ENCODE data around the gene RNU5D-1.
A peak's percentile ranks its signal among the peaks of the same experiment; 100 is the strongest.
"Not testable (repeated sequence)": the region's sequence is repeated elsewhere in the genome, so short reads cannot be mapped to it uniquely, and the experiment has no call there.

Gene RNU5D-1

DNA sequence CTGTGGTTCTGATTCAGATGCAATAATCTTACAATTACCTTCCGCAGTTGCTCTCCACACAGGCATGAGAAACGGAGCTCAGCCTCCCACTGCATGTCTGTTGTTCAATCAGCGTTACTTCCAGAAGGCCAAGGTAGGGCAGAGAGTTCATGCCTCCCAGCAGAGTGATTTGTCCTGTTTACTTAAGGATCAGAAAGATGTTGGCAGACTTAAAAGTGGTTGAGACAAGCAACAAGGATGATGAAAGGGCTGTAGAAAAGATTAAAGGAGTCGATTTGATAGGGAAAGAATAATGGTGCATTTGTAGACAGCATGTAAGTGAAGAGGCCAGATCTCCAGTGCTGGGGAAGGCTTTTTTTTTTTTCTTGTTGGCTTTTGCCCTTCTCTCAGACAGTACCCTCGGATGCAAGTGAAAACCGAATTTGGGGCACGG is 29.8 kb downstream of the RNU5D-1 start:
- DNase-seq: no peak

DNA sequence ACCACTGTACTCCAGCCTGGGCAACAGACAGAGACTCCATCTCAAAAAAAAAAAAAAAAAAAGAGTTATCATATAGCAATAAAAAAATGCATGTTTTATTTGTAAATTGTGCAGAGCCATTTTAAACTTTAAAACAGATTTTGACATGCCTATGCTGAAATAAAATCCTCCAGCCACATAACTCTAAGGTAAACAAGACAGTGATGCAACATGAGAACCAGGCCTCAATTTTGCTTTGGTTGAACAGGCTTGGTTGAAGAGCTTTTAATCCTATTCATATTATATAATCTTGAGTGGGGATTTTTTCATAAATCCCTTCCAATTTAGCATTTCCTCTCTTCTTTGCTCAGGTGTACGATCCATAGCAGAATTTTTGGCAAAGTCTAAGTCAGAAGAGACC is 30.4 kb downstream of the RNU5D-1 start:
- DNase-seq: no peak

DNA sequence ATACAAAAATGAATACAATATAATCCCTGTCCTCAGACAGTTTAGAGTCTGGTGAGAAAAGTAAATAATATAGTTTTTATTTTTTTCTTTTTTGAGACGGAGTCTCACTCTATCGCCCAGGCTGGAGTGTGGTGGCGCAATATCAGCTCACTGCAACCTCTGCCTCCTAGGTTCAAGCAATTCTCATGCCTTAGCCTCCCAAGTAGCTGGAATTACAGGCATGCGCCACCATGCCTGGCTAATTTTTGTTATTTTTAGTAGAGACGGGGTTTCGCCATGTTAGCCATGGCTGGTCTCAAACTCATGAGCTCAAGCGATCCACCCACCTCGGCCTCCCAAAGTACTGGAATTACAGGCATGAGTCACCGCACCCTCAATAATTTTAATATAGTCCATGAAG is 31.6 kb downstream of the RNU5D-1 start:
- not testable (repeated sequence) for DNase-seq

DNA sequence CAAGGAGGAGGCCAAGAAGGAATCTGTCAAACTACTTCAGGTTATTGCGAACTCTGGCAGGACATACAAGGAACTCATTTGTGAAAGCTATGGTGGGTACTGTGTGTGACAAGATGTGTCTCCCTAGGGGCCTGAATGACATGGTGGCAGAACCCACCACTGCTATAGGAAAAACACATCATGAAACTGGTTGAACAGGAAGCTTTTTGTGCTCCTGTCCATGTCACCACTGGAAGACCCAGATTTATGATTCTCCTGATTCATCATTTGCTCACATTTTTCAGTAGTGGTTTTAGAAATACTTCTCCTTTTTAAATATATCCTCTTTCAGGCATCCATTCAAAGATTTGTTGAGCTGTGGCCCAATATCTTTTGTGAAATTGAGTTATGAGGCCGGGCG is 32.8 kb downstream of the RNU5D-1 start:
- DNase-seq: no peak

DNA sequence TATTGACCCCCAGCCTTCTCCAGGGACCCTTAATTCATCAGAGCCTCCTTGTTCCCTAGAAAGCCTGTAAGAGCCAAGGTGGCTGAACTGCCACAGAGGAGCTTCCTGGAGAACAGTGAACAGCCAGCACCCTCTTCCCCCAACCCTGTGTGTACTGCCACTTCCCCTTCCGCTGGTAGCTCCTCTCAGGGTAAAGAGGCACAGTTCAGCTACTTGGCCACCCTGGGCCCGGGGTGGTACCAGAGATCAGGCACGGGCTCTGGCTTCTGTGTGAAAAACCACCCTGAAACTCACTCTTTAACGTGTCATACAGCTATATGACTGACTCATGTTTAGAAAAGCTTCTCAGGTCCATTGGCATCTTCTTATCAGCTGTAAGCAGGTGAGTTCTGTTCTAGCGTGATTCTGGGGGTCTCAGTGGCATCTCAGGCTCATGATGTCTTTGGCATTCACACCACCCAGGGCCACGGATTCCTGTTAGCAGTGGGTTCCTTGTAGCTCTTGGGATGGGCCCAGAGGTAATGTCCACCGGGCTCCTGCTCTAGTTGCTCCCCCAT is 34.1 kb downstream of the RNU5D-1 start:
- peak in 1 of 56 donors; percentile 10 for DNase-seq

DNA sequence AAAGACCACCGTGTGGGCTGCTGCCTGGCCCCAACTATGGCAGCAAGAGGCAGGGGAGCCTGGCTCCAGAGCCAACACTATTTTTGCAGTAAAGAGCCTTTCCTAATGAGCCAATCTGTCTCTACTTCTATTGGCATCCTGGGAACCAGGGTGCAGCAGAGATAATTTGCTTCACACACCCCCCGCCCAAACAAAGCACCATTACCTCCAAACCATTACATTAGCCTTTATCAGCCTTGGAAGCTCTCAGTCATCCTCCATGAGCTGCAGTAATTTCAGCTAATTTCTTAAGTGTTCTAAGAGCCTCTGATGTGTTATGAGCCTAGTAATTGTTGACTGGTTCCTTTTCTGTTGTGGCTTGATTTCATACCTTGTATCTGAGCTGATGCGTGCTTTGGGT is 34.9 kb downstream of the RNU5D-1 start:
- DNase-seq: no peak

DNA sequence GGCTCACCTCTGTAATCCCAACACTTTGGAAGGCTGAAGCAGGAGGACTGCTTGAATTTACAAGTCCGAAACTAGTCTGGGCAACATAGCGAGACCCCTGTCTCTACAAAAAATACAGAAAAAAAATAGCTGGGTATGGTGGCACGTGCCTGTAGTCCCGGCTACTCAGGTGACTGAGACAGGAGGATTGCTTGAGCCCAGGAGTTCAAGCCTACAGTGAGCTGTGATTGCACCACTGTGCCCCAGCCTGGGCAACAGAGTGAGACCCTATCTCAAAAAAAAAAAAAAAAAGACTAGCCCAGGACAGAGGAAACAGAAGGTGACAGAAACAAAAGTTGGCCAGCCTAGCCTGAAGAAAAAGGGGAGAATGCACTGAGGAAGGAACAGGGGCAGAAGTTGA is 35.3 kb downstream of the RNU5D-1 start:
- no peak for DNase-seq

DNA sequence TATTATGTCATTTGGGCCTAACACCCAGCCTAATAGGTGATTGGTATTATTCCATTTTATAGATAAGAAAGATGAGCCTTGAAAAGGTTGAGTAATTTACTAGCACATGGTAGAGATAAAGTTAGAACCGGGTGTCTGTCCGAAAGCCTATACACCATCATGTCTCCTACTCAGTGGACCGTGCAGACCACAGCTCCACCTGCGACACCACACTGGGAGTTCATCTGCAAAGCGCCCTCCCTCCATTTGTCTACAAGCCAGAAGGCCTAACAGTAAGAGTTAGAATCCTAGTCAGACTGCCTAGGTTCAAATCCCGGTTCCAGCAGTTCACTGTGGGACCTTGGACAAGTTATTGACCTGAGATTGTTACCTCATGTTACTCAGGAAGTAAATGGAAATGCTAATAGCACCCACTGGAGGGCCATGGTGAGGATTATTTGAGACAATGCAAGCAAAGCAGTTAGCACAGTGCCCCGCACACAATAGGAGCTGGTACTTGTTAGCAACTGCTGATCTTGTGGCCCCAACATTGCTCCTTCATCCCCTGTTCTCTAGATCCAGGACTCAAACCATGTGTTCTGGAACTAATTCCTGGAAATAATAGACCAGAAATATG is 36.0 kb downstream of the RNU5D-1 start:
- no peak for DNase-seq

DNA sequence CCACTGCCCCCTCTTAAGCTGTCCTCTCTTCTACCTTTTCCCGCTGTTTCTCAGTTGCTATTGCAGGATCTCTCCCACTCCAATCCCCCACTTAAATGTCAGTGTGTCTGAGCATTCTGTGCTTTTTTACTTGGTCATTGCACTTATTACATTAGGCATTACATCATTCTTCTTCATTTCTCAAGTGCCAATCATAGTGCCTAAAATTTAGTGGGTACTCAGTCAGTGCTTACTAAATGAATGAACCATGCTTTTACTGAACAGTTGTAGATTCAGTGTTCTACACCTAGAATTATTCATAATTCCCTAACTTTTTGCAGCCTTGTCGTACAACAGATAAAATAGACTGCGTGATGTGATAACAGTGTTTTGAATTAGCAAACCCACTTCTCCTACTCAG is 37.1 kb downstream of the RNU5D-1 start:
- DNase-seq: no peak

DNA sequence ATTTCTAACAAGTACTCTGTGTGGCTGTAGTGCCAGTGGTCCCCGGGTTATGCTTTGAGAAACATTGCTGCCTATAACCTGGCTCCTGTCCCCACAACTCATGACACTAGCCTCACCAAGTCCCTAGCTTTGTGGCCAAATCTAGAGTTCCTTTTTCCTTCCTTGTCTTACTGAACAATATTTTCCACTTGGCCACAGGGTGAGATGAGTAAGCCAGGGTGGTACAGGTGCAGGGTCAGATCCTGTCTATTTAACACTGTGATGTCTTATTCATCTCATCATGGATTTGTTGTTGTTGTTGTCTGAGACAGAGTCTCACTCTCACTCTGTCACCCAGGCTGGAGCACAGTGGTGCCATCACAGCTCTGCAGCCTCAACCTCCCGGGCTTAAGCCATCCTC is 37.8 kb downstream of the RNU5D-1 start:
- DNase-seq: no peak

DNA sequence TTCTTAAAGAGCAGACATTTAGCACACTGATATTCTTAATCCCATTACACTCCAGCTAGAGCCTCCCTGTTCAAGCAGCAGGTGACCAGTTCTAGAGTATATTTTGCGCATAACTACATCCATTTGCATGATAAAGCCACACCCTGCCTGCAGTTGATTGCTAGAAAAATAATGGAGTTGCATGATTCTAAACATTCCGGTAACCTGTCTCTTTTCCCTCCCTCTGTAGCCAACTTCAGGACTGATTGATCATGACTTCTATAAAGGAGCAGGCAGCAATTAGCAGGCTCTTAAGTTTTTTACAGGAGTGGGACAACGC is 41.6 kb downstream of the RNU5D-1 start:
- DNase-seq: no peak

DNA sequence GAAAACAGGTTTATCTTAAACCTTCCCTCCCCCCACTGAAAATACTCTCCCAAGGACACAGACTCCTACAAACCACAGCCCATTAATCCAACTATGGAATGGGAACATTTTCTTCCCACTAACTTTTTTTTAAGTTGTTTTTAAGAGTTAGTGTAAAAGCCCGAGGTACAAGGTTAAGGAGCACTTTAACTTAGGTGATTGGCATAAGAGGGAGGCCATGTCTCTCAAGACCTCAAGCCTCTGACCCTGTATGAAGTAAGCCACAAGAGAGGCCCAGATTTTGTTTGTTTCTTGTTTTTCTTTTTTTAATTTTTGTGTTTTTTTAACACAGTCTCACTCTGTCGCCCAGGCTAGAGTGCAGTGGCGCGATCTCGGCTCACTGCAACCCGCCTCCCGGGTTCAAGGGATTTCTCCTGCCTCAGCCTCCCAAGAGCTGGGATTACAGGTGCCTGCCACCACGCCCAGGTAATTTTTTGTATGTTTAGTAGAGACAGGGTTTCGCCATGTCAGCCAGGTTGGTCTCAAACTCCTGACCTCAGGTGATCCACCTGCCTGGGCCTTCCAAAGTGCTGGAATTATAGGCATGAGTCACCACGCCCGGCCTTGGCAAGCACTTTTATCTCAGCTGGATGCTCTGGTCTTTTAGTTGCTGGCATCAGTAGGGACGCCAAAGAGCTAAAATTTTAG is 42.1 kb downstream of the RNU5D-1 start:
- no peak for DNase-seq

DNA sequence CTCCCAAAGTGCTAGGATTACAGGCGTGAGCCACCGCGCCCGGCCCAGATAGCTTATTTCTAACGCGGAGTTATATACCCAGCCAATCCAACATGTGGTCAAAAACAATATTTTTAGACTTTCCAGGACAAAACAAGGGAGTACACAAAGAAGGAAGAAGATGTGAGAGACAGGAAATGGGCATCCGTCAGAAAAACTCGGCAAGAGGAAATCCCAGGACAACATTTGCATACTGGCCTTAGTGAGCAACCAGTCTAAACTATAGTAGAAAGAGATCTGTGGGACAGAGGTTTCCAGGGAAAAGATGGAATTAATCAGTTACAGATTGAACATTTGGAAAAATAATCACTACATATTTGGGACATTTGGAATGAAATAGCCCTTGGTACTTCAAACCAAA is 45.1 kb downstream of the RNU5D-1 start:
- DNase-seq: no peak

DNA sequence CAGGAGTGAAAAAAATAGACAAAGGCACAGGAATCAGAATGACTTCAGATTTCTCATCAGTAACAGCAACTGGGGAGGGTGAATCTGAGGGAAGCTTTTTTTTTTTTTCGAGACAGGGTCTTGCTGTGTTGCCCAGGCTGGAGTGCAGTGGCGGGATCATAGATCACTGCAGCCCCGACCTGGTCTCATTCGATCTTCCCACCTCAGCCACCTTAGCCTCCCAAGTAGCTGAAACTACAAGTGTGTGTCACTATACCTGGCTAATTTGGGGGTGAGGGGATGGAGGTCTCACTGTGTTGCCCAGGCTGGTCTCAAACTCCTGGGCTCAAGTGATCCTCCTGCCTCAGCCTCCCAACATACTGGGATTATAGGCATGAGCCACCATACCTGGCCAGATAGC is 45.8 kb downstream of the RNU5D-1 start:
- DNase-seq: no peak

DNA sequence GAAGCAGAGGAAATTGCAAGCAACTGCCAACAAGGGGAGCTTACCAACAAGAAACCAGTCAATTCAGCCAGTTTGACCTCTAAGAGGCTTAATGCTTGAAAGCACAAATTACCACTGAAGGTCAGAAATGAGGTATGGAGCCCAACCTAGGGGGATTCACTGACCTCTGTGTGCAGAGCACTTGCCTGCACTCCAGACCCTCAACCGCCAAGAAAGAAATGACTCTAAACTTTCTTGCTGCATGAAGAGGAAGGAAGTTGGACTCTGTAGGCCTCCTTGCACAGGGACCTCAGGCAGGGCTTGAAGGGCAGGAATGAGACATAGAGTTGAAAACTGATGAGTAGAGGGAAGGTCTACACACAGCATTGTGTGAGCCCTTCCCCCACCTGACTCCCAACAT is 46.4 kb downstream of the RNU5D-1 start:
- DNase-seq: no peak

DNA sequence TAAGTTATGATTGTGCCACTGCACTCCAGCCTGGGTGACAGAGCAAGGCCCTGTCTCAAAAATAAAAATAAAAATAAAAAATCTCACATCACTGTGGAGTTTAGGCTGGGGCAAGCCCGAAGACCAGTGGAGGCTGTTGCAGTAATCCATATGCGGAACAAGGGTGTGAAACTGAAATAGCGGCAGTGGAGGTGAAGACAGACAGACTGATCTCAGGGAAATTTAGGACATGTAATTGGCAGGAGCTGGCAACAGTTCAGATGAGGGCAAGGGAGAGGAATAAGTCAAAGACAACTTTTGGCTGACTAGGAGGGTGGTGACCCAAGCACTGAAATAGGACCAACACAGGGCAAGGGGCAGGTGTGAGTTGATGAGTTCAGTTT is 48.1 kb downstream of the RNU5D-1 start:
- DNase-seq: no peak

DNA sequence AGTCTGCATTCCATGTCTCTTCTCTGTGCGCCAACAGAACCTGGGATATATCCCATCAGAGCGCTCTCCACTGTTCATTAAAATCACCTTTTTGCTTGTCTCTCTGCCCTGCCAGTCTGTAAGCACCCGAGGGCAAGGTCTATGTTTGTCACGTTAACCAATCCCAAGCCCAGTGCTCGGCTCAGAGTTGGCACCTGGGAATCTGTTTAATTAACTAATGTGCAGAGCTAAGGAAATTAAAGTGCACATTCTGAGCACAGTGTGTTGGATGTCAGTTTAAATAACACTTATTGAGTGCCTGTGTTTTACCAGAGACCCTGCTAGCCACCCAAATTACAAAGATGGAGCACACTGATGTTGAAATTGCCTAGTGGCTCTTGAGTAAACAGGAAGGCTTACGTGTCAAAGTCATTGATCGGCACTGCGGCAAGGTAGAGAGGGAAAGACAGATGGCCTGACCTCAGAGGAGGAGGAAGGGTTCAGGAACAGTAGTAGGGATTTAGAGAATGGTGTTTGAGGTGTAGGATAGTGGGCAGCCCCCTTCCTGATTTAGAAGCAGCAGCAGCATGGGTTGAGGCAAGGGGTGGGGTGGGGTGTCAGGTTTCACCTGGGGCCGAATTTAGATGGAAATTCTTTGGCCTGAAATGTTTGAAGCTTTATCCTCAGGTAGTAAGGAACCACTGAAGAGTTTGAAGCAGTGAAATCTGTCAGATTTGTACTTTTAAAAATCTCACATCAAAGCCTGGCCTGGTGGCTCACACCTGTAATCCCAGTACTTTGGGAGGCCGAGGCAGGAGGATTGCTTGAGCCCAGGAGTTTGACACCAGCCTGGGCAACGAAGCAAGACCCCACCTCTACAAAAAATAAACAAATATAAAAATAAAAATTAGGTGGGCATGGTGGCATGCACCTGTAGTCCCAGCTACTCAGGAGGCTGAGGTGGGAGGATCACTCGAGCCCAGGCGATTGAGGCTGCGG is 48.8 kb downstream of the RNU5D-1 start:
- no peak for DNase-seq

Measured in nucleus accumbens (tissue), 56 donors.